Mucosa of descending colon (tissue), 3 donors: ENCODE measurements around the gene CADM1. TPM values are rescaled to one million over a fixed set of nuclear protein-coding genes. Genes with fewer than 3 reads are reported as not detected.

Source experiments
- ATAC-seq: fragments of 200-7000 bp; cut with Tn5 transposase; one replicate; pipeline ENCODE4 v1.9.1; 2020; ENCODE audit warnings: mild to moderate bottlenecking, moderate library complexity
- DNase-seq, 3 donors: peaks; one replicate each; pipeline ENCODE4 v3.0.0-alpha.2; 2020
- H3K36me3 ChIP-seq: fragments of 200-600 bp; one replicate; pipeline ENCODE4 v1.8.0; 2021; ENCODE audit warnings: low read depth, mild to moderate bottlenecking
- H3K4me1 ChIP-seq: fragments of 200-600 bp; one replicate; pipeline ENCODE4 v1.8.0; 2021; ENCODE audit warnings: low read depth, mild to moderate bottlenecking
- H3K4me3 ChIP-seq: fragments of 200-600 bp; one replicate; pipeline ENCODE4 v1.8.0; 2021; ENCODE audit warnings: mild to moderate bottlenecking
- H3K9me3 ChIP-seq: fragments of 200-600 bp; one replicate; pipeline ENCODE4 v1.8.0; 2021; ENCODE audit warnings: mild to moderate bottlenecking
- intact Hi-C, 2 donors: fragments of 100-400 bp; cut with DNase I in 1 of 2; cut with micrococcal nuclease in 1 of 2; formaldehyde crosslinking; loops; one replicate each; pipeline versions ENCODE4 v1.11.0 to v1.11.1; 2022; cut with DNase I, micrococcal nuclease
- total RNA-seq, 3 donors: library from RNA; stranded (reverse); fragmentation: NEBNext Ultra II Directional in 2 of 3; extraction: Animal tissue kit (Norgen Biotek cat#: 25700) in 2 of 3; gene quantifications; one replicate each; pipeline versions ENCODE4 v1.2.1 to v1.2.4, GENCODE V29; 2021 to 2023
- TF ChIP-seq, protein P1 (sequence below): fragments of 200-600 bp; IDR thresholded peaks from one replicate; pipeline ENCODE4 v1.8.0; 2022; ENCODE audit warnings: antibody characterized with exemption, mild to moderate bottlenecking
- donor health status: DM: no; HTN: no; CAD: no; lungs with moderate emphysema.
- donor health status: DM: no; HTN: no; CAD: no.
- donor health status: DM: no; HTN: yes; CAD: no.

CADM1 gene
- total RNA-seq, 3 donors from 2014 or later = 4.3 to 20.2 (median 7.2) TPM

DNA sequence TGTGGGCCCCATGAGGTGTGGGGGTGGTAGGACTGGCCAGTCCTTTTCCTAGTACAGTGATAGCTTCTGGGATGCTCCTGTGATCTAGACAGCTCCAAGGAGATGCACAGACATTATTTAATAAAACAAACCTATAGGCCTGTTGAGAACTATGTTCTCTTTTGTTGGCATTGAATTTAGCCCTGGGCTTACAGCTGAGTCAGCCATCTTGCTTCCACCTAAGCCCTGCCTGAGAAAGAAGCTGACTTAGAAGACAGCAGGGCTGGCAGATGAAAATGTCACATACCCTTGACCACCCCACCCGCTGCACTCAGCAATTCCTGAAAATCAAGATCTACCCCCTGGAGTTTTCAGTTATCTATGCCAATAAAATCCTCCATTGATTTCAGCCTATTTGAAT is 353.2 kb downstream of the CADM1 start:
- ATAC-seq = no peak
- TF ChIP-seq, protein P1, sequence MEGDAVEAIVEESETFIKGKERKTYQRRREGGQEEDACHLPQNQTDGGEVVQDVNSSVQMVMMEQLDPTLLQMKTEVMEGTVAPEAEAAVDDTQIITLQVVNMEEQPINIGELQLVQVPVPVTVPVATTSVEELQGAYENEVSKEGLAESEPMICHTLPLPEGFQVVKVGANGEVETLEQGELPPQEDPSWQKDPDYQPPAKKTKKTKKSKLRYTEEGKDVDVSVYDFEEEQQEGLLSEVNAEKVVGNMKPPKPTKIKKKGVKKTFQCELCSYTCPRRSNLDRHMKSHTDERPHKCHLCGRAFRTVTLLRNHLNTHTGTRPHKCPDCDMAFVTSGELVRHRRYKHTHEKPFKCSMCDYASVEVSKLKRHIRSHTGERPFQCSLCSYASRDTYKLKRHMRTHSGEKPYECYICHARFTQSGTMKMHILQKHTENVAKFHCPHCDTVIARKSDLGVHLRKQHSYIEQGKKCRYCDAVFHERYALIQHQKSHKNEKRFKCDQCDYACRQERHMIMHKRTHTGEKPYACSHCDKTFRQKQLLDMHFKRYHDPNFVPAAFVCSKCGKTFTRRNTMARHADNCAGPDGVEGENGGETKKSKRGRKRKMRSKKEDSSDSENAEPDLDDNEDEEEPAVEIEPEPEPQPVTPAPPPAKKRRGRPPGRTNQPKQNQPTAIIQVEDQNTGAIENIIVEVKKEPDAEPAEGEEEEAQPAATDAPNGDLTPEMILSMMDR = no peak
- no peak for DNase-seq
- Histone ChIP-seq H3K9me3 (no peaks in the 10 kb centered on the region), H3K4me3 (no peak overlapping the region), H3K4me1 (no peaks in the 10 kb centered on the region), H3K36me3 (no peaks in the 10 kb centered on the region)
- intact Hi-C loops = no loop called here

DNA sequence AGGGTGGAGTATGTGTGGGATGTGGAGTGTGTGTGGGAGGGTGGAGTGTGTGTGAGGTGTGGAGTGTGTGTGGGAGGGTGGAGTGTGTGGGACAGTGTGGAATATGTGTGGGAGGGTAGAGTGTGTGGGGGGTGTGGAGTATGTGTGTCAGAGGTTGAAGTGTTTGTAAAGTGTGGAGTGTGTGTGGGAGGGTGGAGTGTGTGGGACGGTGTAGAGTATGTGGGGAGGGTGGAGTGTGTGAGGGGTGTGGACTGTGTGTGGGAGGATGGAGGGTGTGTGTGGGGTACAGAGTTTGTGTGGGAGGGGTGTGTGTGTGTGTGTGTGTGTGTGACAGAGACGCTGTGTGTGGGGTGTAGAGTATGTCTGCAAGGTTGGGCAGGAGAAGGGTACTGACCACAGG is 355.5 kb downstream of the CADM1 start:
- Histone ChIP-seq H3K9me3 (no peaks in the 10 kb centered on the region), H3K4me3 (no peak overlapping the region), H3K4me1 (no peaks in the 10 kb centered on the region), H3K36me3 (no peaks in the 10 kb centered on the region)
- ATAC-seq = no peak
- no peak for DNase-seq
- intact Hi-C loops = no loop called here
- TF ChIP-seq, protein P1 = no peak

DNA sequence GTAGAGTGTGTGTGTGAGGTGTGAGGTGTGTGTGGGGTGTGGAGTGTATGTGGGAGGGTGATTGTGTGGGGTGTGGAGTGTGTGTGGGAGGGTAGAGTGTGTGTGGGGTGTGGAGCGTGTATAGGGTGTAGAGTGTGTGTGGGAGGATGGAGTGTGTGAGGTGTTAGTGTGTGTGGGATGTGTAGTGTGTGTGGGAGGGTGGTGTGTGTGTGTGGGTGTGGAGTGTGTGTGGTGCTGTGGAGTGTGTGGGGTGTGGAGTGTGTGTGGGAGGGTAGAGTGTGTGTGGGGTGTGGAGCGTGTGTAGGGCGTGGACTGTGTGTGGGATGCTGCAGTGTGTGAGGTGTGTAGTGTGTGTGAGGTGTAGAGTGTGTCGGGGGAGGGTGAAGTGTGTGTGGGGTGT is 356.1 kb downstream of the CADM1 start:
- Histone ChIP-seq H3K36me3 (no peaks in the 10 kb centered on the region), H3K4me3 (no peak overlapping the region), H3K9me3 (no peaks in the 10 kb centered on the region), H3K4me1 (no peaks in the 10 kb centered on the region)
- ATAC-seq = no peak
- intact Hi-C loops = no loop called here
- DNase-seq = no peak
- TF ChIP-seq, protein P1 = no peak

DNA sequence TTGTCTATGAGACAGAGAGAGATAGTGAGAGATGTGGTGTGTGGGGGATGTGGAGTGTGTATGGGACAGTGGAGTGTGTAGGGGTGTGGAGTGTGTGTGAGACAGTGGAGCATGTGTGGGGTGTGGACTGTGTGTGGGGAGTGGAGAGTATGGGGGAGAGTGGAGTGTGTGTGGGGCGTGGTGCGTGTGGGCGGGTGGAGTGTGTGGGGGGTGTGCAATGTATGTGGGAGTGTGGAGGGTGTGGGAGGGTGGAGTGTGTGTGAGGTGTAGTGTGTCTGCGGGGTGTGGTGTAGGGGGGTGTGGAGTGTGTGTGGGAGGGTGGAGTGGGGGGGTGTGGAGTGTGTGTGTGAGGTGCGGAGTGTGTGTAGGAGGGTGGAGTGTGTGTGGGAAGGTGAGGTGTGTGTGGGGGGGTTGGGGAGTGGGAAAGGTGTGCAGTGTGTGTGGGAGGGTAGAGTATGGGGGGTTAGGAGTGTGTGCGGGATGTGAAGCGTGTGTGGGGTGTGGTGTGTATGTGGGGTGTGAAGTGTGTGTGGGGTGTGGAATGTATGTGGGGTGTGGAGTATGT is 356.9 kb downstream of the CADM1 start:
- ATAC-seq (peak; percentile 28), DNase-seq (no peak)
- no peaks in the 10 kb centered on the region for H3K9me3 ChIP-seq
- H3K36me3 ChIP-seq = no peaks in the 10 kb centered on the region
- no peaks in the 10 kb centered on the region for H3K4me1 ChIP-seq
- TF ChIP-seq, protein P1 = no peak
- no peak overlapping the region for H3K4me3 ChIP-seq
- intact Hi-C loops = no loop called here

DNA sequence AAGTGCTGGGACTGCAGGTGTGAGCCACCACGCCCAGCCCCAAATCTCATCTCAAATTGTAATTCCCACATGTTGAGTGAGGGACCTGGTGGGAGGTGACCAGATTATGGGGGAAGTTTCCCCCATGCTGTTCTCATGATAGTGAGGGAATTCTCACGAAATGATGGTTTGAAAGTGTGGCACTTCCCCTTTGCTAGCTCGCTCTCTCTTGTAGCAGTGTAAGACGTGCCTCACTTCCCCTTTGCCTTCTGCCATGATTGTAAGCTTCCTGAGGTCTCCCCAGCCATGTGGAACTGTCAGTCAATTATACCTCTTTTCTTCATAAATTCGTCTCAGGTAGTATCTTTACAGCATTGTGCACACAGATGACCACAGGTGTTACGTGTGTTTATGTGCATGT is 357.8 kb downstream of the CADM1 start:
- no peak for DNase-seq
- Histone ChIP-seq H3K9me3 (no peaks in the 10 kb centered on the region), H3K4me1 (no peaks in the 10 kb centered on the region), H3K36me3 (no peaks in the 10 kb centered on the region), H3K4me3 (no peak overlapping the region)
- TF ChIP-seq, protein P1 = no peak
- ATAC-seq = no peak
- intact Hi-C loops = no loop called here

DNA sequence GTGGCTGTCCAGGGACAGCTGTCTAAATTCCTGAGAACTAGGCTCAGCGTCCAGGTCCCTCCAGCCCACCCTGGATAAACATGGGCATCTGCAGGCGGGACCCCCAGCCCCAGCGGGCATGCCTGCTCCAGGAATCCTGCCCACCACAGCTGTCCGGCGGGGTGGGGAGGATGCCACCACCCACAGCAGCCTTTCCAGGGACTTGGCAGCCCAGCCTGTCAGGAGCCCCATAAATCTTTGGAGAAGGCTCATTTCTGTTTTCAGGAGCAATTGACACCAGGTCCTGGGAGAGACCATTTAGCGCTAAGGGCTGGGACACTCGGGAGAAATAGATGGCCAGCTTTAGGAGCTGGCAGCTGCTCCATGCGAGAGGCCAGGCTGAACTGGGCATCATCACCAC is 358.9 kb downstream of the CADM1 start:
- Histone ChIP-seq H3K9me3 (no peaks in the 10 kb centered on the region), H3K4me1 (no peaks in the 10 kb centered on the region), H3K36me3 (no peaks in the 10 kb centered on the region), H3K4me3 (no peak overlapping the region)
- TF ChIP-seq, protein P1 = no peak
- intact Hi-C loops = no loop called here
- ATAC-seq (no peak), DNase-seq (no peak)
